ENCODE results near the gene PCSK4.

Gene PCSK4

DNA sequence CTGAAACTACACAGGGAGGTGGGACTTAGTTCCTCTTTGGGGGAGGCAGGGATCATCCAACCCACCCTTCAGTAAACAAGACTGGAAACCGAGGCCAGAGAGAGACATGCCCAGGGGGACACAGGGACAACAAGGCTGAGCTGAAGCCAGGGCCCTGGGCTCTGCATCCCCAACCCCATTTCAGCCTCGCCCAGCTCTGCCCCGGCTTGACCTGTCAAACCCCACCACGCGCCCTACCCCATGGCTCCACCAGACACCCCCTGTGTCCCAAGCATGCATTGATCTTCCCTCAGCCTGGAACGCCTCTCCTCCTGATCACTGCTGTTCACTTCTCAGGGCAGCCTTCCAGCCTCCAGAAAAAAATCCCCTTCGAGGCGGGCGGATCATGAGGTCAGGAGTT lies 42.2 kb downstream of the PCSK4 start:
- Histone ChIP-seq H3K27me3 (ENCODE audit: control insufficient read depth in 3 of 3, insufficient read depth in 3 of 3, low read depth in 1 of 3, low read length in 3 of 3) (peaks cover 0 to 14% (median 0%) of the 10 kb centered on the region in 3 experiments), H3K9me3 (replicated peaks in 1 of 2; ENCODE audit: control insufficient read depth in 2 of 2, insufficient read depth in 1 of 2, low read depth in 1 of 2, low read length in 2 of 2) (no peaks in the 10 kb centered on the region), H2BK15ac (ENCODE audit: low read length) (no peak overlapping the region), H2BK120ac (ENCODE audit: low read depth, low read length) (no peak overlapping the region), H4K91ac (ENCODE audit: low read depth, low read length, poor library complexity) (no peak overlapping the region), H3K23ac (ENCODE audit: low read depth, low read length, poor library complexity) (no peak overlapping the region), H3K4me1 (ENCODE audit: control insufficient read depth in 2 of 2, insufficient read depth in 1 of 2, low read depth in 1 of 2, low read length in 2 of 2) (peaks cover 37 to 46% of the 10 kb centered on the region in 2 donors), H4K8ac (ENCODE audit: low read depth, low read length) (no peak overlapping the region), H3K14ac (ENCODE audit: low read length) (no peak overlapping the region), H3K4me2 (ENCODE audit: insufficient read depth, low read length, poor library complexity, severe bottlenecking) (no peak overlapping the region), H2BK12ac (ENCODE audit: low read length) (no peak overlapping the region), H3K18ac (ENCODE audit: low read length) (no peak overlapping the region), H3K27ac (replicated peaks; ENCODE audit: low read length) (no peak overlapping the region), H2AFZ (ENCODE audit: low read length) (no peak overlapping the region), H3K79me1 (ENCODE audit: low read depth, low read length) (peaks cover 6% of the 10 kb centered on the region), H3K36me3 (replicated peaks in 1 of 2; ENCODE audit: control insufficient read depth in 2 of 2, insufficient read depth in 2 of 2, low read length in 2 of 2) (peaks cover 0 to 10% of the 10 kb centered on the region in 2 donors), H3K9ac (ENCODE audit: low read depth, low read length, poor library complexity) (no peak overlapping the region), H2BK5ac (ENCODE audit: low read length) (no peak overlapping the region), H2AK5ac (ENCODE audit: low read depth, low read length) (peak overlapping the region; percentile 61), H3K4ac (ENCODE audit: low read length) (no peak overlapping the region), H3K4me3 (ENCODE audit: low read length in 2 of 2) (no peak overlapping the region)
- DNase-seq (ENCODE audit: low spot score), result no peak
- no CpG with 5 or more reads among the region's 9 CpGs for WGBS, 2 donors (ENCODE audit: extremely low coverage in 2 of 2, insufficient read length in 2 of 2, insufficient replicate concordance in 1 of 2)

DNA sequence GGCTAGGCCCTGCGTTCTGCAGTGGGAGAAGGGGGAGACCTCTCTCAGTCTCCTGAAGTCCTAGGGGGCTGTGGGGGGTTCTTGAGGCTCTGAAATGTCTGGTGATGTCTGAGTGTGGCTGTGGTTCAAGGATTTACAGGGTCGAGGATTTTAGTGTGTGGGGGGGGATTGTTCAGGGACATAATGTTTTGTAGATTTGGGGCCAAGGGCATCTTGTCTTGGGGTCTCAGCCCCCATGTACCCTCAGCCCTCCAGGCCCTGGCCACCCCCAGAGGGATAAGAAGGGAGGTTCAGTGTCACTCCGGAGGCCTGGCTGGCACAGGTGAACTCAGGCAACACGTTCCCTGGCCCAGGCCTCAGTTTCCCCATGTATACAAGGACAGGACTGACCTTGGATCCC lies 42.6 kb downstream of the PCSK4 start:
- no peak overlapping the region for H3K18ac ChIP-seq (ENCODE audit: low read length)
- H2BK120ac ChIP-seq (ENCODE audit: low read depth, low read length), result no peak overlapping the region
- H3K4me3 ChIP-seq (ENCODE audit: low read length in 2 of 2), result peak overlapping the region in 1 of 2 donors; percentile 60
- no peak overlapping the region for H3K4ac ChIP-seq (ENCODE audit: low read length)
- H2AFZ ChIP-seq (ENCODE audit: low read length), result no peak overlapping the region
- WGBS, 2 donors (ENCODE audit: extremely low coverage in 2 of 2, insufficient read length in 2 of 2, insufficient replicate concordance in 1 of 2), result no CpG with 5 or more reads among the region's 4 CpGs
- no peak overlapping the region for H3K27ac ChIP-seq (replicated peaks; ENCODE audit: low read length)
- no peak overlapping the region for H2BK5ac ChIP-seq (ENCODE audit: low read length)
- no peak overlapping the region for H3K14ac ChIP-seq (ENCODE audit: low read length)
- H3K4me2 ChIP-seq (ENCODE audit: insufficient read depth, low read length, poor library complexity, severe bottlenecking), result no peak overlapping the region
- peaks cover 2% of the 10 kb centered on the region for H3K79me1 ChIP-seq (ENCODE audit: low read depth, low read length)
- H4K91ac ChIP-seq (ENCODE audit: low read depth, low read length, poor library complexity), result no peak overlapping the region
- no peak overlapping the region for H3K9ac ChIP-seq (ENCODE audit: low read depth, low read length, poor library complexity)
- H2AK5ac ChIP-seq (ENCODE audit: low read depth, low read length), result no peak overlapping the region
- H3K9me3 ChIP-seq (replicated peaks in 1 of 2; ENCODE audit: control insufficient read depth in 2 of 2, insufficient read depth in 1 of 2, low read depth in 1 of 2, low read length in 2 of 2), result no peaks in the 10 kb centered on the region
- H2BK15ac ChIP-seq (ENCODE audit: low read length), result no peak overlapping the region
- no peak for DNase-seq (ENCODE audit: low spot score)
- H3K36me3 ChIP-seq (replicated peaks in 1 of 2; ENCODE audit: control insufficient read depth in 2 of 2, insufficient read depth in 2 of 2, low read length in 2 of 2), result peaks cover 3 to 10% of the 10 kb centered on the region in 2 donors
- H2BK12ac ChIP-seq (ENCODE audit: low read length), result no peak overlapping the region
- H3K4me1 ChIP-seq (ENCODE audit: control insufficient read depth in 2 of 2, insufficient read depth in 1 of 2, low read depth in 1 of 2, low read length in 2 of 2), result peaks cover 33 to 42% of the 10 kb centered on the region in 2 donors
- peaks cover 0 to 14% (median 0%) of the 10 kb centered on the region in 3 experiments for H3K27me3 ChIP-seq (ENCODE audit: control insufficient read depth in 3 of 3, insufficient read depth in 3 of 3, low read depth in 1 of 3, low read length in 3 of 3)
- H4K8ac ChIP-seq (ENCODE audit: low read depth, low read length), result no peak overlapping the region
- H3K23ac ChIP-seq (ENCODE audit: low read depth, low read length, poor library complexity), result no peak overlapping the region

DNA sequence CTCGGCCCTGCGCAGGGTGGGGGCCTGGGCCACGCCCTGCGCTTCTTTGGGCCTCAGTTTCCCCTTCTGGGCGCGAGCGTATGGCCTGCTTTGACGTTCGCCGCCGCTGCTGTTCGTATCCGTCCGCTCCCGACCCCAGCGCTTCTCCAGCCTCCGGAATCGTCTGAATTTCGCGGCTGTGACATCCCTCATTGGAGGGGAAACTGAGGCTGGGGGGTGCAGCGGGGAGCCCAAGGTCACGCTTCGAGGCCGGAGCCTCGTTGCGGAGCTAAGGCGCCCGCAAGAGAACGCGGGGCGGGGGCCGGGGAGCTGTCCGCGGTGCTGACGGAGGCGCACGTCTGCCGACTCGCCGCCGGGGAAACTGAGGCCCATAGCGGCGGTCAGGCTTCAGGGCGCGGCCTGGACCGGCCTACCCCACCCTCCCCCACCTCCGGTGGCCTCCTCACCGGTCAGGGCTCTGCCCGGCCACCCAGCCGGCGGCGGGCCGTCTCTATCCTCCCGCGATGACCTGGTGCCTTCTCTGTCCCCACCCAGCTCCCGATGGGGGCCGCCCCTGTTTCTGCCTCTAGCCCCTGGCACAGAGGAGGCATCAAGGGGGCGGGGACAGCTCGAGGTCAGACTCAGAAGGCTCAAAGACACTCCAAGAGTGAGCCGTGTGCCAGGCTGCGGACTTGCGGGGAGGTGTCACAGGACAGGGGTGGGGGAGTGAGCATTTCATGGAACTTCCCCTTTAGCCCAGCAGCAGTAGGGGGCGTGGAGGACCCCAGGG lies 43.3 kb downstream of the PCSK4 start:
- Histone ChIP-seq H2BK15ac (ENCODE audit: low read length) (no peak overlapping the region), H3K14ac (ENCODE audit: low read length) (no peak overlapping the region), H4K8ac (ENCODE audit: low read depth, low read length) (no peak overlapping the region), H3K18ac (ENCODE audit: low read length) (peak overlapping the region; percentile 17), H3K9ac (ENCODE audit: low read depth, low read length, poor library complexity) (no peak overlapping the region), H3K4me1 (ENCODE audit: control insufficient read depth in 2 of 2, insufficient read depth in 1 of 2, low read depth in 1 of 2, low read length in 2 of 2) (peaks cover 28 to 37% of the 10 kb centered on the region in 2 donors), H2AK5ac (ENCODE audit: low read depth, low read length) (no peak overlapping the region), H3K27me3 (ENCODE audit: control insufficient read depth in 3 of 3, insufficient read depth in 3 of 3, low read depth in 1 of 3, low read length in 3 of 3) (peaks cover 0 to 14% (median 0%) of the 10 kb centered on the region in 3 experiments), H3K27ac (replicated peaks; ENCODE audit: low read length) (no peak overlapping the region), H3K23ac (ENCODE audit: low read depth, low read length, poor library complexity) (peak overlapping the region; percentile 11), H3K4ac (ENCODE audit: low read length) (no peak overlapping the region), H3K9me3 (replicated peaks in 1 of 2; ENCODE audit: control insufficient read depth in 2 of 2, insufficient read depth in 1 of 2, low read depth in 1 of 2, low read length in 2 of 2) (no peaks in the 10 kb centered on the region), H3K4me2 (ENCODE audit: insufficient read depth, low read length, poor library complexity, severe bottlenecking) (peak overlapping the region; percentile 95), H2AFZ (ENCODE audit: low read length) (peak overlapping the region; percentile 98), H4K91ac (ENCODE audit: low read depth, low read length, poor library complexity) (no peak overlapping the region), H2BK120ac (ENCODE audit: low read depth, low read length) (no peak overlapping the region), H2BK5ac (ENCODE audit: low read length) (no peak overlapping the region), H2BK12ac (ENCODE audit: low read length) (no peak overlapping the region), H3K36me3 (replicated peaks in 1 of 2; ENCODE audit: control insufficient read depth in 2 of 2, insufficient read depth in 2 of 2, low read length in 2 of 2) (peaks cover 8 to 14% of the 10 kb centered on the region in 2 donors), H3K79me1 (ENCODE audit: low read depth, low read length) (no peaks in the 10 kb centered on the region), H3K4me3 (ENCODE audit: low read length in 2 of 2) (peak overlapping the region; percentile 60 to 81)
- DNase-seq (ENCODE audit: low spot score), result no peak
- no CpG with 5 or more reads among the region's 63 CpGs for WGBS, 2 donors (ENCODE audit: extremely low coverage in 2 of 2, insufficient read length in 2 of 2, insufficient replicate concordance in 1 of 2)

DNA sequence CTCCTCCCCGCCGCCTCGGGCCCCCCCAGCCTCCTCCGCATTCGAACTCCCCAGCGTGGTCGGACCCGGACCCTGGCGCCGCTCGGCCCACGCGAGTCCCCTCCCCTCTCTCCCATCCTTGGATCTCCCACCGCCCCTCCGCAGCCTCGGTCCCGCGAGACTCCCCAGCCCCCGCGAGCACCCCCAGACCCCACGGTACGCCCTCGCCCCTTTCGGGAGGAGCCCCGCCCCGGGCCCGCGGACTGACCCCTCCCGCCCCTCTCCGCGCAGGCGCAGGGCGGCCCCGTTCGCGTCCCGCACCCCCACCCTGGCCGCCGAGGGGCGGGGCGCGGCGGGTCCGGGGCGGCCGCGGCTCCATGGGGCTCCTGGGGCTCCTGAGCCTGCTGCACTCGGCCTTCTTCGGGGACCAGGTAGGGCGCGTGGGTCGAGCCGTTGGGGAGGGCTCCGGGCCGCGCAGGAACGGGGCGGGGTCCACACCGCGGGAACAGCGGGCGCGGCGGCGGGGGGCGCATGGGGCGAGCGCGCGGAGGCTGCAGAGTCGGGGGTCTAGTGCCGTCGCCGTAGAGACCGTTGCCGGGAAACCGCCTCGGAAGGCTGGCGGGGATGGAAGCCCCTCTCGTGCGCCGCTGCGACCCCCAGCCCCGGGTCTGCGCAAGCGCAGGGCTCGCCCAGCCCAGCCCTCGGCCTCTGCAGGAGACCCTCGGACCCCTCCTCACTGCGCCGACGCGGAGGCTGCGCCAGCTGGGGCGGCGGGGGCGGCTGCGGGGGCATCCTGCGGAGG lies 44.0 kb downstream of the PCSK4 start:
- H2BK5ac ChIP-seq (ENCODE audit: low read length), result no peak overlapping the region
- peak overlapping the region; percentile 95 for H3K4me2 ChIP-seq (ENCODE audit: insufficient read depth, low read length, poor library complexity, severe bottlenecking)
- H3K36me3 ChIP-seq (replicated peaks in 1 of 2; ENCODE audit: control insufficient read depth in 2 of 2, insufficient read depth in 2 of 2, low read length in 2 of 2), result peaks cover 16 to 22% of the 10 kb centered on the region in 2 donors
- DNase-seq (ENCODE audit: low spot score), result peak; percentile 78
- peaks cover 23 to 30% of the 10 kb centered on the region in 2 donors for H3K4me1 ChIP-seq (ENCODE audit: control insufficient read depth in 2 of 2, insufficient read depth in 1 of 2, low read depth in 1 of 2, low read length in 2 of 2)
- peak overlapping the region; percentile 95 for H3K18ac ChIP-seq (ENCODE audit: low read length)
- no peak overlapping the region for H3K4ac ChIP-seq (ENCODE audit: low read length)
- peak overlapping the region; percentile 1 for H2AK5ac ChIP-seq (ENCODE audit: low read depth, low read length)
- no peak overlapping the region for H3K27ac ChIP-seq (replicated peaks; ENCODE audit: low read length)
- peak overlapping the region; percentile 60 to 81 for H3K4me3 ChIP-seq (ENCODE audit: low read length in 2 of 2)
- WGBS, 2 donors (ENCODE audit: extremely low coverage in 2 of 2, insufficient read length in 2 of 2, insufficient replicate concordance in 1 of 2), result no CpG with 5 or more reads among the region's 99 CpGs
- H2BK120ac ChIP-seq (ENCODE audit: low read depth, low read length), result no peak overlapping the region
- H2BK12ac ChIP-seq (ENCODE audit: low read length), result no peak overlapping the region
- no peaks in the 10 kb centered on the region for H3K9me3 ChIP-seq (replicated peaks in 1 of 2; ENCODE audit: control insufficient read depth in 2 of 2, insufficient read depth in 1 of 2, low read depth in 1 of 2, low read length in 2 of 2)
- H3K14ac ChIP-seq (ENCODE audit: low read length), result no peak overlapping the region
- no peak overlapping the region for H4K8ac ChIP-seq (ENCODE audit: low read depth, low read length)
- peak overlapping the region; percentile 86 for H3K9ac ChIP-seq (ENCODE audit: low read depth, low read length, poor library complexity)
- H4K91ac ChIP-seq (ENCODE audit: low read depth, low read length, poor library complexity), result no peak overlapping the region
- peaks cover 0 to 14% (median 0%) of the 10 kb centered on the region in 3 experiments for H3K27me3 ChIP-seq (ENCODE audit: control insufficient read depth in 3 of 3, insufficient read depth in 3 of 3, low read depth in 1 of 3, low read length in 3 of 3)
- H2AFZ ChIP-seq (ENCODE audit: low read length), result peak overlapping the region; percentile 98
- peak overlapping the region; percentile 11 for H3K23ac ChIP-seq (ENCODE audit: low read depth, low read length, poor library complexity)
- peak overlapping the region; percentile 69 for H2BK15ac ChIP-seq (ENCODE audit: low read length)
- H3K79me1 ChIP-seq (ENCODE audit: low read depth, low read length), result peaks cover under 1% of the 10 kb centered on the region
